ENCODE data around the gene ZBTB3. TPM values are rescaled to one million over a fixed set of nuclear protein-coding genes. Genes with fewer than 3 reads are reported as not detected.

Gene ZBTB3
- total and polyA plus RNA-seq, 2 of the 8 experiments (the other 6 are each of a cell fraction or from before 2014, with no cell fraction given) = 30.2 to 76.9 TPM

GRCh38 chr11:62753736-62754603, at the start of gene ZBTB3 (continued):
- no peak for TF ChIP-seq ATF3 (IDR thresholded peaks at IDR 0.05; ENCODE audit: insufficient read depth, low read depth, low read length)
- TF ChIP-seq TCF12 (IDR thresholded peaks at IDR 0.05; ENCODE audit: low read depth, low read length) = no peak
- no peak; the same call in 1 of the 2 replicates for TF ChIP-seq YY1 (IDR thresholded peaks at IDR 0.05; ENCODE audit: low read depth, low read length)
- peak; percentile 79 for TF ChIP-seq POLR2AphosphoS5 (IDR thresholded peaks at IDR 0.05; ENCODE audit: low read depth, low read length)
- TF ChIP-seq HDAC2 (IDR thresholded peaks at IDR 0.05; ENCODE audit: borderline replicate concordance in 1 of 2, low read depth in 2 of 2, low read length in 2 of 2) = no peak
- no peak for TF ChIP-seq RNF2 (IDR thresholded peaks at IDR 0.05; ENCODE audit: borderline replicate concordance, low read depth, low read length, missing control alignments, poor library complexity, severe bottlenecking)
- peak; percentile 49 to 93; a peak in 3 of 4 replicates for TF ChIP-seq SIN3A (conservative IDR thresholded peaks at IDR 0.05 in 1 of 2, IDR thresholded peaks at IDR 0.05 in 1 of 2; ENCODE audit: low read depth in 1 of 2, low read length in 2 of 2)
- no peak for TF ChIP-seq ATF2 (IDR thresholded peaks at IDR 0.05; ENCODE audit: low read length)
- TF ChIP-seq RBBP5 (IDR thresholded peaks at IDR 0.05; ENCODE audit: borderline replicate concordance, low read depth, low read length) = no peak
- no peak for TF ChIP-seq SIX5 (IDR thresholded peaks at IDR 0.05; ENCODE audit: low read depth, low read length)
- TF ChIP-seq CTCF (IDR thresholded peaks at IDR 0.05; ENCODE audit: control extremely low read depth in 1 of 3, insufficient read depth in 1 of 3, low read depth in 1 of 3, low read length in 3 of 3) = no peak
- TF ChIP-seq CTBP2 (IDR thresholded peaks at IDR 0.05; ENCODE audit: borderline replicate concordance, insufficient read depth, insufficient read length, low read length) = peak; percentile 48
- no peak for TF ChIP-seq POU5F1 (IDR thresholded peaks at IDR 0.05; ENCODE audit: low read depth, low read length)
- TF ChIP-seq SIRT6 (IDR thresholded peaks at IDR 0.05; ENCODE audit: low read length) = no peak
- peak; percentile 79 for TF ChIP-seq KDM4A (IDR thresholded peaks at IDR 0.05; ENCODE audit: low read depth, low read length, severe bottlenecking)
- peak; percentile 99 for TF ChIP-seq SP1 (IDR thresholded peaks at IDR 0.05; ENCODE audit: low read depth, low read length)
- TF ChIP-seq TEAD4 (IDR thresholded peaks at IDR 0.05; ENCODE audit: low read depth, low read length) = no peak
- peak; percentile 81 for TF ChIP-seq SP4 (IDR thresholded peaks at IDR 0.05; ENCODE audit: low read length)
